Measurements from ENCODE around the gene DOCK3. TPM values are rescaled to one million over a fixed set of nuclear protein-coding genes. Genes with fewer than 3 reads are reported as not detected.
"Not testable (repeated sequence)": the region's sequence is repeated elsewhere in the genome, so short reads cannot be mapped to it uniquely, and the experiment has no call there.

The DOCK3 gene
- total RNA-seq, 1 experiment from 2014 or later = 0.12 TPM

- DNase-seq (ENCODE audit: low spot score) = no peak
These were observed 710.9 kb downstream of the DOCK3 start for GRCh38 chr3:51385621-51386091.

GRCh38 chr3:51386159-51386851 is 711.6 kb downstream of the DOCK3 start:
- DNase-seq (ENCODE audit: low spot score) = no peak

- DNase-seq (ENCODE audit: low spot score) = no peak
These were observed 712.1 kb downstream of the DOCK3 start for GRCh38 chr3:51386852-51387229.

DNA sequence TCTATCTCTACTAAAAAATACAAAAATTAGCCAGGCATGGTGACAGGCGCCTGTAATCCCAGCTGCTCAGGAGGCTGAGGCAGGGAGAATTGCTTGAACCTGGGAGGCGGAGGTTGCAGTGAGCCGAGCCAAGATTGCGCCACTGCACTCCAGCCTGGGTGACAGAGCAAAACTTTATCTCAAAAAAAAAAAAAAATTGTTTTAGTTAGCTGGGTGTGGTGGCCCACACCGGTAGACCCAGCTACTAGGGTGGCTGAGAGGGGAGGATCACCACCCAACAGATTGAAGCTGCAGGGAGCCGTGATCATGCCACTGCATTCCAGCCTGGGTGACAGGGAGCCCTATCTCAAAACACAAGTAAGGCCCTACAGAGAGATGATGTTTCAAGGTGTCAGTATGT is 712.6 kb downstream of the DOCK3 start:
- not testable (repeated sequence) for DNase-seq (ENCODE audit: low spot score)

- no peak for DNase-seq (ENCODE audit: low spot score)
These were observed 713.7 kb downstream of the DOCK3 start for GRCh38 chr3:51388286-51389029.

GRCh38 chr3:51389423-51390183 is 714.9 kb downstream of the DOCK3 start:
- DNase-seq (ENCODE audit: low spot score) = no peak

GRCh38 chr3:51390246-51391074 is 715.7 kb downstream of the DOCK3 start:
- no peak for DNase-seq (ENCODE audit: low spot score)

DNA sequence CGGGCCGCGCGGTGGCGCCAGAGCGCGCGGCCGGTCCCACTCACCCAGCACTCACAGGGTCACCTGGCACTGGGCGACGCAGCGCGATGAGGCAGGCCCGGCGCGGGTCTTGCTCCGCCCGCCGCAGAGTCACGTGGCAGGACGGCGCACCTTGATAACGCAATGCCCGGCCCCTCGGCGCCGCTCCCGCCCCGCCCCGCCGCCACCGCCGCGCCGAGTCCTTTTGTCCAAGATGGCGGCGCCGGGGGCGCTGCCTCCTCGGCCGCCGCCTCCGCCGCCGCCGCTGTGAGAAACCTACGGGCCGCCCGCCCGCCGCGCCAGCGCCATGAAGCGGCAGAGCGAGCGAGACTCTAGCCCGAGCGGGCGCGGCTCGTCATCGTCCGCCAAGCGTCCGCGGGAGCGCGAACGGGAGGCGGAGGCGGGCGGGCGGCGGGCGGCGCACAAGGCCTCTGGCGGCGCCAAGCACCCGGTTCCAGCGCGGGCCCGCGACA is 716.4 kb downstream of the DOCK3 start, which contains the start of gene RBM15B:
Gene RBM15B (plus strand): TSS at position 211 of the 491 bp plus-strand sequence. CDS start 115 bp downstream, at position 326.
- peak; percentile 91 for DNase-seq (ENCODE audit: low spot score)

GRCh38 chr3:51391566-51392354 is 717.0 kb downstream of the DOCK3 start:
- DNase-seq (ENCODE audit: low spot score) = no peak

DNA sequence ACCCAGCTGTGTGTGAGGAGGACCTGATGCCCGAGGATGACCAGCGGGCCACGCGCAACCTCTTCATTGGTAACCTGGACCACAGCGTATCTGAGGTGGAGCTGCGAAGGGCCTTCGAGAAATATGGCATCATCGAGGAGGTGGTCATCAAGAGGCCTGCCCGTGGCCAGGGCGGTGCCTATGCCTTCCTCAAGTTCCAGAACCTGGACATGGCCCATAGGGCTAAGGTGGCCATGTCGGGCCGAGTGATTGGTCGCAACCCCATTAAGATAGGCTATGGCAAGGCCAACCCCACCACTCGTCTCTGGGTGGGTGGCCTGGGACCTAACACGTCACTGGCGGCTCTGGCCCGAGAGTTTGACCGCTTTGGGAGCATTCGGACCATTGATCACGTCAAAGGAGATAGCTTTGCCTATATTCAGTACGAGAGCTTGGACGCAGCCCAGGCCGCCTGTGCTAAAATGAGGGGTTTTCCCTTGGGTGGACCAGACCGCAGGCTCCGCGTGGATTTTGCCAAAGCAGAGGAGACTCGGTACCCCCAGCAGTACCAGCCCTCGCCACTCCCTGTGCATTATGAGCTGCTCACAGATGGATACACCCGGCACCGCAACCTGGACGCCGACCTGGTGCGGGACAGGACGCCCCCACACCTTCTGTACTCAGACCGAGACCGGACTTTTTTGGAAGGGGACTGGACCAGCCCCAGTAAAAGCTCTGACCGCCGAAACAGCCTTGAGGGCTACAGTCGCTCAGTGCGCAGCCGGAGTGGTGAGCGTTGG is 717.8 kb downstream of the DOCK3 start:
- DNase-seq (ENCODE audit: low spot score) = no peak

DNA sequence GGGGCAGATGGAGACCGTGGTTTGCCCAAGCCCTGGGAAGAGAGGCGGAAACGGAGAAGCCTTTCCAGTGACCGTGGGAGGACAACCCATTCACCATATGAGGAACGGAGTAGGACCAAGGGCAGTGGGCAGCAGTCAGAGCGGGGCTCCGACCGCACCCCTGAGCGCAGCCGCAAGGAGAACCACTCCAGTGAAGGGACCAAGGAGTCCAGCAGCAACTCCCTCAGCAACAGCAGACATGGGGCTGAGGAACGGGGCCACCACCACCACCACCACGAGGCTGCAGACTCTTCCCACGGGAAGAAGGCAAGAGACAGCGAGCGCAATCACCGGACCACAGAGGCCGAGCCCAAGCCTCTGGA is 718.4 kb downstream of the DOCK3 start:
- DNase-seq (ENCODE audit: low spot score) = no peak

- no peak for DNase-seq (ENCODE audit: low spot score)
These were observed 718.8 kb downstream of the DOCK3 start for GRCh38 chr3:51393564-51393963.

GRCh38 chr3:51394541-51394940 is 719.8 kb downstream of the DOCK3 start:
- no peak for DNase-seq (ENCODE audit: low spot score)

GRCh38 chr3:51395493-51396213 is 720.9 kb downstream of the DOCK3 start:
- no peak for DNase-seq (ENCODE audit: low spot score)

DNA sequence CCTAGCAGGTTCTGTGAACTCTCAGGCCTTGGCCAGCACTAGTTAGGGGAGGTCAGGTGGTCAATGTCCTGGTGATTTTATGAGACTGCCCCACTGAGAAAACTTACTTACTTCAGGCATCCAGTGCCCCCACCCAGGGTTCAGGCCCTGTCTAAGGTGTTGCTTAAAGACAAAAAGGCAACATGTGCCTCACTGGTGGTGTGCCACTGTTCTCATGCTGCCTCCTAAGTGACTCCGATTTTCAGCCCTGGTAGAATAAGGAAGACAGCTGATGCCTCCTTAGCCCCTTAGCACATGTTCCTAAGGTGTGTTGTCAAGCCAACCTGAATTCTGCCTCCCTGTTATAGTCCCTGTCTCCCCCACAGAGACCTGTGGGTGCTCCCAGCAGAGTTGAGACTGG is 721.7 kb downstream of the DOCK3 start:
- no peak for DNase-seq (ENCODE audit: low spot score)

DNA sequence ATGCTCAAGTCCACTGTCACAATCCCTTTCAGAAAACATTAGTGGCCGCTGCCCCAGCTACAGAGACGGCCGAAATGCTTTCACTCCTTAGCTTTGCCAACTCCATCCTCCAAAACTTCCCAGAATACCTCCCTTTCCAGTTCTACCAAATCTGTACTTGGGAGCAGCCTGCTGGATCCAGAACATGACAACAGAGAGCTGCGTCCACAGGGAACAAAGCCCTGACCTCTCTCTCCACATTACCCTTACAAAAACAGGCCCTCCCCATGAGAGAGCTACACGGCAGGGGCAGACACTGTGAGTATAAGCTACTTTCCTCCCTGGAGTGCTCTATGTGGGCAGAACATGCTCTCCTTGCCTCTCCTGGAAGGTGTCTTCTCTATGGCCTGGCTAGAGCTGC is 722.7 kb downstream of the DOCK3 start:
- DNase-seq (ENCODE audit: low spot score) = no peak

GRCh38 chr3:51398595-51399310 is 724.0 kb downstream of the DOCK3 start:
- DNase-seq (ENCODE audit: low spot score) = no peak

DNA sequence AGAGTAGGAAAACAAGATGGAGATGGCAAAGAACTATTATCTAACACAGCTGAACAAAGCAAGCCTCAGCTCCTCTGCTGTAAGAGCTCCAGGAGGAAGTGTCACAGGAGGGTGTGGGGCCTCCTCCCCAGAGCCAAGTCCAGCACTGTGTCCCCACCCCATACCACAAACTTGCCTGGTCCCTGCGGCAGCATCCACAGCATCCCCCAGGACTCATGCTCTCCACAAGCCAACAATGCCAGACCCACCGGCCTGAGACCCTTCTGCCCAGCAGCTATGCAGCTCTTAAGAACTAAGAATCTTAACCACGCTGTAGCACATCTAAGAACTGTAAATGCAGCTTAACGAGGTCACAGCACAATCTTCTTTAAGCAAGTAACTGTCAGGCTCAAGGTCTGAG is 725.4 kb downstream of the DOCK3 start:
- no peak for DNase-seq (ENCODE audit: low spot score)

All from H4 (cell line).